Measurements from ENCODE around the gene TENT5C.

Gene TENT5C

GRCh38 chr1:117605774-117606648 lies at the start of gene TENT5C:
TENT5C (plus strand) TSS chr1:117606048; CDS start chr1:117622869, 16,821 bp downstream.
- DNase-seq (ENCODE audit: low spot score) = peak; percentile 94

GRCh38 chr1:117556341-117556740 lies 49.5 kb upstream of the TENT5C start:
- DNase-seq (ENCODE audit: low spot score) = no peak

DNA sequence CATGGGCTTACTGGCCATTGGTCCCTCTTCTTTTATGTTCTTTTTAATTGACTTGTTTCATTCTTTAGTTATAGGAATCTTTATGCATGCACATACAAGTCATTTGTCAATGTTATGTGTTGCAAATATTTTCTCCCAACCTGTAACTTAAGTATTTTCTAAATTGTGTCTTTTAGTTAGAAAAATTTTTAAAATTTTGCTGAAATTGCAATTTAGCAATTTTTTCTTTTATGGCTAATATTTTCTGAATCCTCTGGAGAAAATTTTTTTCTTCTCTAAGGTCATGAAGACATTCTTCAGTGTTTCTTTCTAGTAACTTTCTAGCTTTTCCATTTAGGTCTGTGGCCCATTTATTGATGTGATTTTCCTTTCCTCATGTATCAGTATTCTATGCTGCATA lies 48.9 kb upstream of the TENT5C start:
- DNase-seq (ENCODE audit: low spot score) = no peak

GRCh38 chr1:117558451-117558850 lies 47.4 kb upstream of the TENT5C start:
- DNase-seq (ENCODE audit: low spot score) = peak; percentile 34

DNA sequence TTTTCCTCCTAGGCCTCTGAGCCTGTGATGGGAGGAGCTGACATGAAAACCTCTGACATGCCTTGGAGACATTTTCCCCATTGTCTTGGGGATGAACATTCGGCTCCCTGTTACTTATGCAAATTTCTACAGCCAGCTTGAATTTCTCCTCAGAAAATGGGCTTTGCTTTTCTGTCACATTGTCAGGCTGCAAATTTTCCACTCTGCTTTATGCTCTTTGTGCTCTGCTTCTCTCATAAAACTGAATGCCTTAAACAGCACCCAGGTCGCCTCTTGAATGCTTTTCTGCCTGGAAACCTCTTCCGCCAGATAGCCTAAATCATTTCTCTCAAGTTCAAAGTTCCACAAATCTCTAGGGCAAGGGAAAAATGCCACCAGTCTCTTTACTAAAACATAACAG lies 46.7 kb upstream of the TENT5C start:
- peak; percentile 3 for DNase-seq (ENCODE audit: low spot score)

DNA sequence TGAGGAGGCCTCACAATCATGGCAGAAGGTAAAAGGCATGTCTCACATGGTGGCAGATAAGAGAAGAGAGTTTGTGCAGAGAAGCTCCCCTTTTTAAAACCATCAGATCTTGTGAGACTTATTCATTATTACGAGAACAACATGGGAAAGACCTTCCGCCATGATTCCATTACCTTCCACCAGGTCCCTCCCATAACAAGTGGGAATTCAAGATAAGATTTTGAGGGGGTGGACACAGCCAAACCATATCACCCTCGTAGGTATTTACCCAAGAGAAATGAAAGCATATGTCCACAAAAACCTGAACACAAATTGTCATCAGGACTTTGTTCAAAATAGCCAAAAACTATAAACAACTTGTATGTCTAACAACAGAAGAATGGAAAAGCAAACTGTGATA lies 45.9 kb upstream of the TENT5C start:
- DNase-seq (ENCODE audit: low spot score) = peak; percentile 12

- peak; percentile 22 for DNase-seq (ENCODE audit: low spot score)
Measured at GRCh38 chr1:117561071-117561470, 44.8 kb upstream of the TENT5C start.

DNA sequence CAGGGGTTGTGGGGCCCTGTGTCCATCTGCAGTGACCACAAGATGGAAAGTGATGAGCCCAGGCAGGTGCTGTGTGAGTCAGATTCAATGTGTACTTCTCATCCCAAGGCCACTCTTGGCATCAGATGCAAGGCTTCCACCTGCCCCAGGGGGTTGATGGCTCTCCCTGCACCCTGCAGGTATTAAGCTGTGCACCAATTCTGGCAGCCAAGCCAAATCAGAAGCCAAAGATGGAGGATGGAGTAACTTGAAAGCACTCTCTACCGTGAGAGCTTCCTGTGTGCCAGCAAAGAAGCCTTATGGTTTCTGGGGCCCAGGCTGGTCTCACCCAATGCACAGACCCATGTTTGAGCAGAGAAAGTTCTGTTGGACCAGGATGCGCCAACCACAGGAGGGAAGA lies 44.3 kb upstream of the TENT5C start:
- peak; percentile 5 for DNase-seq (ENCODE audit: low spot score)

DNA sequence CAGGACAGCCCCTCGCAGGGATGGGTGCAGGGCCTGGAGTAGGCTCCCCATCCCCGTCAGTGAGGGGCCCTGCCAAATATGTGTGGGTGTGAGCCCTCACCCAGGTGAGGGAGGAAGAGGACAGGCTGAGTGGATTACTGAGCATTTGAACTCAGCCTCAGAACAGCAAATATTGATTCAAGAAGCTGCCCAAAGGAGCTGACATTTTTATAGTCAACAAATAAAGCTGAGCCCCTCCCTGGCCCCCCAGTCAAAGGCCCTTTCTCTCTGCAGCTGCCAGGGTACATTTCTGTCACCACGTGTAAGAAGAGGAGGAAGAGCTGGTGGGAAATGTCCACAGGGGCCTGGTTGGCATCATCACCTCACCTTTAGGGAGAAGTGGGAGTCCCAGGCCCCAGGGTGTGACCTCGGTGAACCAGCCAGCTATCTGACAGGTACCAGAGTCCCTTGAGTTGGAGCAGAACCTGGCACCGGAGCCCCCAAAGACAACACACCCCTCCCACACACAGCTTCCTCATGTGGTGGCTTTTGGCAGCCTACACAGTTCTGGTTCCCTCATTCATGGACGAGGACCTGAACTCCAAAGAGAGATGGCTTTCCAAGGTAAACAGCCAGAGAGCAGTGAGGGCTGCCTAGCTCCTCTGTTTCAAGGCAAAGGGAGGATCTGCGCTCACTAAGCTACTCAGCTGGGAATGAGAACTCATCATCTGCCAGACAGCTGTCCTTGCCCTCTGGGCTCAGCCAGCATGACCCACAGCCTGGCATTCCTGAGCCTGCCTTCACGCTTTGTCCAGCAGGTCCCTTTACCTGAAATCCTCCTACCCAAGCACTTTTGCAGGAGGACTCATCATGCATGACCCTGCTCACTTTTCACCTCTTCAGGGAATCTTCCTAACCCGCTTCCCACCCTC lies 43.0 kb upstream of the TENT5C start:
- DNase-seq (ENCODE audit: low spot score) = peak; percentile 55

DNA sequence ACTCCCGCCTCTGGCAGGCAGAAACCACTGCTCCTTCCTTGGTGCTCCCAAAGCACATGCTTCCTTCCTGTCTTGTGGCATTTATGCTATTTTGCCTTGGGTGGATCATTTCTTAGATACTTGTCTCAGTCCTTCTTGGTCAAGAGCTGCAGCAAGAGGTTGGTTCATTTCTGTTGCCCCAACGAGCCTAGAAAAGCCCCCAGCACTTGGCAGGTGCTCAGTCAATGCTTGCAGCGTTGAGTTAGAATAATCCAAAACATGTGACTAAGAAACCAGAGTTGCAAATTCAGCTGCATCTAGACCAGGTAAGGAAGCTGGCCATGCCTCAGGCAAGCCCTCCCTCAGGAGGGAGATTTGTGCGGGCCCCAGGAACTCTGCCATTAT lies 42.4 kb upstream of the TENT5C start:
- DNase-seq (ENCODE audit: low spot score) = peak; percentile 30

DNA sequence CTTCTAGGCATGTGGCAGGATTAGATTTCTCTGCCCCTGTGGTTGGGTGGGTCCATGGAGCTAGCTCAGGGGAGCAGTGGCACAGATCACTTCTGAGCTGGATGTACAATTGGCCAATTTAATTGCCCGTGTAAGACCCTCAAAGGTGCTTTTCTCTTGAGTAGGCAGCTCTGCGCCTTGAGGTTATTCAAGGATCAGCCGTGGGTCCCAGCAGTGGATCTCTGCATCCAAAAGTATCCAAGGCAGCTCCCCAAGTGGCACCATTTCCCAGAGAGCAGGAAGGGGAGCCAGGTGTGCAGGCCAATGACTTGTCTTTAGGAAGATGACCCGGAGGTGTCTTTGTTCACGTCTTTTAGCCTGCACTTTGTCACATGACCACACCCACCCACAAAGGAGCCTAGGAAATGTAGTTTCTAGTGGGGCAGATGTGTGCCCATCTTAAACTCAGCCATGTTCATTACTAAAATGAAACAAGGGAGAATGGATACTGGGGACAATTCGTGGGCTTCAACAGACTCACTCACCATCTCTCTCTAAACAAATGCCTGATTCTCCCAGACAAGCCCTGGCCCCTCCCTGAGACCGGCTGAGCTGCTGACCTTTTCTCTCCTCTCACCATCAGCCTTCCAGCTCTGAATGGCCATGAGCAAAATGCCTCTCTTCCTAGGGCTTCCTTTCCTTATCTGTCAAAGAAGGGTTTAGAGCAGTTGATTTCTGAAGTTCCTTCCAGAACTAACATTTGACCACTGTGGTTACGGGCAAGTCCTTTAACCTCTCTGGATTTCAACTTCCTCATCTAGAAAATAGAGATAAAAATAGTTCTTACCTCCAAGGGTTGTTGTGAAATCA lies 41.4 kb upstream of the TENT5C start:
- peak; percentile 36 for DNase-seq (ENCODE audit: low spot score)

- DNase-seq (ENCODE audit: low spot score) = no peak
Measured at GRCh38 chr1:117565076-117565556, 40.7 kb upstream of the TENT5C start.

DNA sequence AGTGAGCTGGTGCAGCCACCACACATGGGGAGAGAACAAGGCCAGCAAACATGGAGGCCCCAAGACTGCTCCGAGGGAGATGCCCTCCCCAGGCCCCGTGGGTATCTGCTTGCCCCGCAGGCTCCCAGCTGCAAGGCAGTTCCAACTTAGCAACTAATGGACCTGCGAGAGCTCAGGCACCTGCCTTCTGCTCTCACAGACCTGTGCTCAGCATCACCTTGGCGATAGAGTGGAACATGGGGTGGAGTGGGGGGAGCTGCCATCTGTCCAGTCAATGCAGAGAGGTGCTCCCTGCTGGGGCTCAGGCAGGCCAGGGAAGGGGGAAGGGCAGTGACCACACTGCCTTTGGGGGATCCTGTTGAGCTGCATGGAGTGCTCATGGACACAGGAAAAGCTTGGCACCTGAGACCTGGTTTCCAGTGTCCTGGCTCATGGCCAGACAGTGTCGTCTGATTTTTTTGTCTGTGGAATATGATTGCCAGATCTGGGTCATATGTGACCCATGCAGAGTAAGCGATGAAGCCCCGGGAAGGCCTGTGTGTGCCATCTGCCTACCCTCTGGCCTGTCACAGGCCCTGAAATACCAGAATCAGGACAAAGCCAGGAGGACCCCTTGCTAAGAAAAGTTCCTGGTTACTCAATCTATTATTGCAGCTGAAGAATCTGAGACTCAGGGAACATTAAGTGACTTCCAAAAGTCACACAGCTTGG lies 39.9 kb upstream of the TENT5C start:
- DNase-seq (ENCODE audit: low spot score) = peak; percentile 33

DNA sequence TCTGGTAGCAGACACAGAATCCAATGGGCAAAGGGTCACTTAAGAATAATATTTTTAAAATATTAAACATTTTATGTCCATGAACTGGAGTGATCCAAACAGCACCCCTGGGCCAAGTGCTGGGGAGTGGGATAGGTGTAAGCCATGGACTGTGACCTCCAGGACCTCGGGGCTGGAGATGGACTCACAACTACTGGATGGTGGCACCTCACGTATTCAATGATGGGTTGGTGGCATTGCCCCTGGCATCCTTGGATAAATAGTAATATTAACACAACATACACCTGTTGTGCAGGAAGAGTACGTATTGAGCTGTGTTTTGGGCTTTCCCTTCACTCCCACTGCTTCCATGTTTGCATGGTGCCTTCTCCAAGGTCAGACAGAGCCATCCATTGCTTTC lies 39.3 kb upstream of the TENT5C start:
- DNase-seq (ENCODE audit: low spot score) = peak; percentile 33

DNA sequence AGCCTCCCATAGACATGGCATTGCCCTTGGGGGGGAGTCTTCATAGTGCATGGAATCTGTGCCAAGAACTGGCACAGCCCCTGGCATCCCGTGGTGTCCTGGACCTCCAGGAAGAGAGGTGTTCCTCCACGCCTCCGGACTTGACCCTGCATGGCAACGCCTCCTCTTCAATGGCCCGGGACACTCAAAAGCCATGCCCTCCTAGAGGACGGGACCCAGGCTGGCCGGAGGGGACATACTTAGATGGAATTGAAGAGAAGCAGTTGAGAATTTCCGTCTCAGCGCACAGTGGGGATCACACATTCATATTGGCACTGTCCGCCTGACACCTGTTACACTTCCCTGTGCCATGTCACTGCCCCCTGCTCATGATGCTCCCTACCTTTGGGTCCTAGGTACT lies 38.4 kb upstream of the TENT5C start:
- DNase-seq (ENCODE audit: low spot score) = peak; percentile 52

- peak; percentile 18 for DNase-seq (ENCODE audit: low spot score)
Measured at GRCh38 chr1:117567976-117568375, 37.9 kb upstream of the TENT5C start.

- peak; percentile 28 for DNase-seq (ENCODE audit: low spot score)
Measured at GRCh38 chr1:117568999-117569398, 36.8 kb upstream of the TENT5C start.

GRCh38 chr1:117569856-117570255 lies 36.0 kb upstream of the TENT5C start:
- peak; percentile 50 for DNase-seq (ENCODE audit: low spot score)

DNA sequence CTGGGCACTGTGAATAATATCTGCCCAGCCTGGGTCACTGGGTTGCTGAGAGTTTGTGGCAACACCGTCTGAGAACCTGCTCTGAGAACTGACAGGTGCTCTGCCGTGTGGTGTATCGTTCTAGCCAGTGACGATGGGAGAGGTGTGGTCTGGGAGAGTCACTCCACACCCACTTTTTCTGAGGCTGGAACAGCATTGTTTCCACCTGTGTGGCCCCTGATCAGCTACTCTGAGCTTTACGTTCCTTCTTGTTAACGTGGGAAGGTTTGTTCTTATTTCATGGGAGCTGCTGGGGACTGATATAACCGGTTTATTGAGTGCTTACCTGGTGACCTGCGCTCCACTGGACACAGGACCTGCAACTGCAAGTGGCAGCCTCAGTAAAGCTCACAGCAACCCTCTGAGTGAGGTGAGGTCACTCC lies 34.8 kb upstream of the TENT5C start:
- peak; percentile 15 for DNase-seq (ENCODE audit: low spot score)

GRCh38 chr1:117571496-117571895 lies 34.4 kb upstream of the TENT5C start:
- peak; percentile 12 for DNase-seq (ENCODE audit: low spot score)

GRCh38 chr1:117572546-117572945 lies 33.3 kb upstream of the TENT5C start:
- DNase-seq (ENCODE audit: low spot score) = peak; percentile 48
